MM.1S (cell line): ENCODE measurements around the gene TCOF1.

Experiments used
- DNase-seq: peaks from one replicate; pipeline ENCODE4 v3.0.0-alpha.2; 2015
- H2AFZ ChIP-seq: fragments of 300-600 bp; sonication (generic); 2 replicates; pipeline ENCODE4 v1.6.0; 2016; ENCODE audit warnings: antibody characterized with exemption, low read length
- H3F3A ChIP-seq: fragments of 300-600 bp; sonication (generic); 2 replicates; pipeline ENCODE4 v1.6.1; 2016; ENCODE audit warnings: mild to moderate bottlenecking, antibody characterized with exemption, low read length, moderate library complexity, mixed read lengths; ENCODE audit not compliant: insufficient read depth
- H3K27ac ChIP-seq: fragments of 300-600 bp; sonication (generic); 2 replicates; pipeline ENCODE4 v1.5.1; 2016; ENCODE audit warnings: mild to moderate bottlenecking, low read length
- H3K27me3 ChIP-seq: fragments of 300-600 bp; sonication (generic); replicated peaks from 2 replicates; pipeline ENCODE4 v1.6.0; 2016; ENCODE audit warnings: low read length; ENCODE audit not compliant: insufficient read depth
- H3K36me3 ChIP-seq: fragments of 300-600 bp; sonication (generic); replicated peaks from 2 replicates; pipeline ENCODE4 v1.6.1; 2016; ENCODE audit warnings: mild to moderate bottlenecking, low read length, mixed read lengths; ENCODE audit not compliant: insufficient read depth
- H3K4me1 ChIP-seq: fragments of 300-600 bp; sonication (generic); 2 replicates; pipeline ENCODE4 v1.6.1; 2016; ENCODE audit warnings: low read length, mixed read lengths
- H3K4me2 ChIP-seq: fragments of 300-600 bp; sonication (generic); 2 replicates; pipeline ENCODE4 v1.6.0; 2016; ENCODE audit warnings: low read depth, low read length
- H3K4me3 ChIP-seq: fragments of 300-600 bp; sonication (generic); 2 replicates; pipeline ENCODE4 v1.5.1; 2016; ENCODE audit warnings: low read length, mixed read lengths
- H3K79me2 ChIP-seq: fragments of 300-600 bp; sonication (generic); 2 replicates; pipeline ENCODE4 v1.6.1; 2016; ENCODE audit warnings: mixed run types, low read length, mixed read lengths
- H3K9ac ChIP-seq: fragments of 300-600 bp; sonication (generic); 2 replicates; pipeline ENCODE4 v1.6.1; 2016; ENCODE audit warnings: low read length, mixed read lengths
- H3K9me2 ChIP-seq: fragments of 300-600 bp; sonication (generic); replicated peaks from 2 replicates; pipeline ENCODE4 v1.6.1; 2016; ENCODE audit warnings: mild to moderate bottlenecking, low read length, mixed read lengths; ENCODE audit not compliant: insufficient read depth
- H3K9me3 ChIP-seq: fragments of 300-600 bp; sonication (generic); replicated peaks from 2 replicates; pipeline ENCODE4 v1.6.1; 2016; ENCODE audit warnings: mild to moderate bottlenecking, low read length, mixed read lengths; ENCODE audit not compliant: insufficient read depth
- H4K20me1 ChIP-seq: fragments of 300-600 bp; sonication (generic); 2 replicates; pipeline ENCODE4 v1.6.1; 2016; ENCODE audit warnings: mild to moderate bottlenecking, low read length, moderate library complexity, mixed read lengths; ENCODE audit not compliant: insufficient read depth
- EZH2 ChIP-seq: fragments of 300-600 bp; sonication (generic); optimal IDR thresholded peaks from 2 replicates; pipeline ENCODE3; 2017; ENCODE audit warnings: low read depth, mild to moderate bottlenecking, antibody characterized with exemption, low read length, mixed read lengths
- EZH2phosphoT487 ChIP-seq: fragments of 300-600 bp; sonication (generic); IDR thresholded peaks from 2 replicates; pipeline ENCODE4 v1.6.1; 2018; ENCODE audit warnings: antibody characterized with exemption, low read length
- TF ChIP-seq, protein P1 (sequence below): fragments of 300-600 bp; sonication (generic); IDR thresholded peaks from 2 replicates; pipeline ENCODE4 v1.5.1; 2016; ENCODE audit warnings: antibody characterized with exemption, low read length, mixed read lengths

Gene TCOF1

DNA sequence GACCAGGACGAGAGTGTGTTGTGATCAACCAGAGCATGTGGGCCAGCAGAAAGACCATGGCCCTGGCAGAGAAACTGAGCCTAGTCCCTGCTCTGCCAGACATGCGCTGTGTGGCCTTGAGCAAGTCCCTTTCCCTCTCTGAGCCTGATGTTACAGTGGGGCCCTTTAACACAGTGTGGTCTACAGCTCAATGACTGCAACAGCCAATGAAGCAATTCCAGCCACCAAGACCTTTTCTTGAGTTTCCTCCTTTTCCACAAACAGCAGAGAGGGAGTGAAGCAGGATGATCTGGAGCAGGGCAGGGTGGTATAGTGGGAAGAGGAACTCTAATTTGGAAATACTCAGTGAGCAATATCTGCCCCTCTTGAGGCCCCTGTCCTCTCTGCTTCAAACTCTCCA, 29.0 kb upstream of the TCOF1 start:
- Histone ChIP-seq H3K4me1 (no peaks in the 10 kb centered on the region), H3K9ac (no peak overlapping the region), H3K9me3 (no peaks in the 10 kb centered on the region), H3K4me3 (no peak overlapping the region), H3K27ac (no peak overlapping the region), H3K27me3 (no peaks in the 10 kb centered on the region), H3K9me2 (no peaks in the 10 kb centered on the region), H3K79me2 (no peaks in the 10 kb centered on the region), H3K36me3 (no peaks in the 10 kb centered on the region), H3F3A (no peaks in the 10 kb centered on the region), H4K20me1 (no peaks in the 10 kb centered on the region), H2AFZ (no peak overlapping the region), H3K4me2 (no peak overlapping the region)
- no peak for TF ChIP-seq EZH2phosphoT487
- TF ChIP-seq, protein P1, sequence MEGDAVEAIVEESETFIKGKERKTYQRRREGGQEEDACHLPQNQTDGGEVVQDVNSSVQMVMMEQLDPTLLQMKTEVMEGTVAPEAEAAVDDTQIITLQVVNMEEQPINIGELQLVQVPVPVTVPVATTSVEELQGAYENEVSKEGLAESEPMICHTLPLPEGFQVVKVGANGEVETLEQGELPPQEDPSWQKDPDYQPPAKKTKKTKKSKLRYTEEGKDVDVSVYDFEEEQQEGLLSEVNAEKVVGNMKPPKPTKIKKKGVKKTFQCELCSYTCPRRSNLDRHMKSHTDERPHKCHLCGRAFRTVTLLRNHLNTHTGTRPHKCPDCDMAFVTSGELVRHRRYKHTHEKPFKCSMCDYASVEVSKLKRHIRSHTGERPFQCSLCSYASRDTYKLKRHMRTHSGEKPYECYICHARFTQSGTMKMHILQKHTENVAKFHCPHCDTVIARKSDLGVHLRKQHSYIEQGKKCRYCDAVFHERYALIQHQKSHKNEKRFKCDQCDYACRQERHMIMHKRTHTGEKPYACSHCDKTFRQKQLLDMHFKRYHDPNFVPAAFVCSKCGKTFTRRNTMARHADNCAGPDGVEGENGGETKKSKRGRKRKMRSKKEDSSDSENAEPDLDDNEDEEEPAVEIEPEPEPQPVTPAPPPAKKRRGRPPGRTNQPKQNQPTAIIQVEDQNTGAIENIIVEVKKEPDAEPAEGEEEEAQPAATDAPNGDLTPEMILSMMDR = no peak
- no peak for TF ChIP-seq EZH2
- no peak for DNase-seq

DNA sequence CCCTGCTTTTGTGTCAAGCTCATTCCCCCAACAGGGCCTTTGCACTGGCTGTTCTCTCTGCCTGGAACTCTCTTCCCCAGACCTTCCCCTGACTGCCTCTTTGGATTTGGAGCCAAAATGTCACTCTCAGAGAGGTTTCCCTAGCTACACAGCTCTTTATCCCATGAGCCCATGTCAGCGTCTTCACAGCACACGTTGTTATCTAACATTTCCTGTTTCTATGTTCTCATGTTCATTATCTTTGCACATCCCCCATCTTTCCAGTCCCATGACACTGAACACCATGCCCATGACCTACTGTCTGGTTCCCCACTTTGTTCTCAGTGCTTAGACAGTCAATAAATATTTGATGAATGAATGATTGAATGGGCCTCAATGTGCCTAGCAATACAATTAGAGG, 28.5 kb upstream of the TCOF1 start:
- TF ChIP-seq, protein P1 = no peak
- TF ChIP-seq EZH2 = no peak
- no peak for TF ChIP-seq EZH2phosphoT487
- no peak overlapping the region for H3K9ac ChIP-seq
- H3F3A ChIP-seq = no peaks in the 10 kb centered on the region
- no peak for DNase-seq
- H4K20me1 ChIP-seq = no peaks in the 10 kb centered on the region
- H3K27me3 ChIP-seq = no peaks in the 10 kb centered on the region
- no peak overlapping the region for H3K4me2 ChIP-seq
- H2AFZ ChIP-seq = no peak overlapping the region
- H3K4me1 ChIP-seq = no peaks in the 10 kb centered on the region
- no peaks in the 10 kb centered on the region for H3K9me3 ChIP-seq
- no peaks in the 10 kb centered on the region for H3K9me2 ChIP-seq
- no peaks in the 10 kb centered on the region for H3K36me3 ChIP-seq
- no peak overlapping the region for H3K4me3 ChIP-seq
- H3K79me2 ChIP-seq = no peaks in the 10 kb centered on the region
- no peak overlapping the region for H3K27ac ChIP-seq

GRCh38 chr5:150329881-150330876, 27.3 kb upstream of the TCOF1 start:
- H3K36me3 ChIP-seq = no peaks in the 10 kb centered on the region
- no peak for TF ChIP-seq EZH2phosphoT487
- no peak for TF ChIP-seq EZH2
- TF ChIP-seq, protein P1 = no peak
- H3F3A ChIP-seq = no peaks in the 10 kb centered on the region
- H3K27me3 ChIP-seq = no peaks in the 10 kb centered on the region
- no peak overlapping the region for H3K4me3 ChIP-seq
- H3K9me2 ChIP-seq = no peaks in the 10 kb centered on the region
- no peak for DNase-seq
- H3K9me3 ChIP-seq = no peaks in the 10 kb centered on the region
- H3K4me2 ChIP-seq = no peak overlapping the region
- no peak overlapping the region for H3K9ac ChIP-seq
- no peak overlapping the region for H3K27ac ChIP-seq
- no peaks in the 10 kb centered on the region for H3K79me2 ChIP-seq
- H4K20me1 ChIP-seq = no peaks in the 10 kb centered on the region
- H2AFZ ChIP-seq = no peak overlapping the region
- H3K4me1 ChIP-seq = no peaks in the 10 kb centered on the region
